SH-SY5Y (cell line): ENCODE measurements around the gene EPC2.

Source experiments
- GATA2 ChIP-seq: IDR thresholded peaks from 2 replicates; pipeline ENCODE4 v1.6.1; 2011; ENCODE audit warnings: mild to moderate bottlenecking, low read depth, low read length
- GATA3 ChIP-seq: IDR thresholded peaks from 2 replicates; pipeline ENCODE4 v1.6.1; 2011; ENCODE audit warnings: low read depth, mild to moderate bottlenecking, low read length, moderate library complexity

- TF ChIP-seq GATA2 (no peak), GATA3 (no peak)
Measured at GRCh38 chr2:148603562-148603920, 41.0 kb upstream of the EPC2 start.
